Stimulated activated memory B cell treated with anti-CD40 and anti-IgM and Interleukin-4, amounts not matched to agents 10 μg/mL and 1 μg/mL and 100 μg/mL, for 72 hours (primary cell): Measurements from ENCODE around the gene SPRED2.

Experiments
- ATAC-seq: fragments of 150-1000 bp; cut with Tn5 transposase; 2 replicates; pipeline ENCODE4 v1.10.0; 2021
- H3K27ac Mint-ChIP-seq: one replicate; pipeline ENCODE4 v1.8.0; 2022; ENCODE audit warnings: mild to moderate bottlenecking, mixed read lengths
- H3K27me3 Mint-ChIP-seq: one replicate; pipeline ENCODE4 v1.8.0; 2022; ENCODE audit warnings: mixed read lengths
- H3K36me3 Mint-ChIP-seq: one replicate; pipeline ENCODE4 v1.8.0; 2022; ENCODE audit warnings: mixed read lengths
- H3K4me1 Mint-ChIP-seq: one replicate; pipeline ENCODE4 v1.8.0; 2022; ENCODE audit warnings: mixed read lengths
- H3K4me3 Mint-ChIP-seq: one replicate; pipeline ENCODE4 v1.8.0; 2022; ENCODE audit warnings: mild to moderate bottlenecking, moderate library complexity, mixed read lengths
- H3K9me3 Mint-ChIP-seq: one replicate; pipeline ENCODE4 v1.8.0; 2022; ENCODE audit warnings: mixed read lengths

The SPRED2 gene

DNA sequence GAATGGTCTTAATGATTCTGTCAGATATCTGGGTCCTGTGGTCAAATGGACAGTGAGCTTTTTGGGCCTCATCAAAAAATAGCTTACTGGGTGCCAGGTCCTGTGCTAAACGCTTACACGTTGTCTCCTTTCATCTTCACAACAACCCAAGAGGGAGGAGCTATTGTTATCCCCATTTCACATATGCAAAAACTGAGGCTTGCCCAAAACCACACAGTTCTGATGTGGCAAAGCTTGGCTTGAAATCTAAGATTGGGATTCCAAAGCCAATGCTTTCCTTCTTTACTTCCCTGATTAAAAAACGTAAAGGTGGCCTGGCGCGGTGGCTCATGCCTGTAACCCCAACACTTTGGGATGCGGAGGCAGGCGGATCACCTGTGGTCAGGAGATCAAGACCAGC lies 135.4 kb downstream of the SPRED2 start:
- Mint-ChIP-seq H3K27ac (no peak overlapping the region), H3K36me3 (no peaks in the 10 kb centered on the region), H3K9me3 (no peaks in the 10 kb centered on the region), H3K27me3 (peaks cover 71% of the 10 kb centered on the region), H3K4me1 (peaks cover 21% of the 10 kb centered on the region), H3K4me3 (no peak overlapping the region)
- no peak for ATAC-seq

DNA sequence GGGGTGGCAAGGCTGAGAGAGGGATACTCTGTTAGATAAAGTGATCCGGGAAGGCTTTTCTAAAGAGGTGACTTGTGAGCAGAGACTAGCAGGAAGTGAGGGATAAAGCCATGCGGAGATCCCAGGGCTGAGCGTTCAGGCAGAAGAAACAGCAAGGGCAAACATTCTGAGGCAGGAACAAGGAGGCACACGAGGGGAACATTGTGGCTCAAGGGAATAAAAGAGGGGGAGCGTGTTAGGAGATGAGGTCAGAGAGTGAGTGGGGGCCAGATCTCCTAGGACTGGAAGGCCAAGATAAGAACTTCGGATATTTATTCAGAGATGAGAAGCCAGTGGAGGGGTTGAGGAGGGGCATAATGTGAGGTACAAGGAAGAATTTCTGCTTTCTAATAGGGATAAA lies 137.7 kb downstream of the SPRED2 start:
- no peaks in the 10 kb centered on the region for H3K9me3 Mint-ChIP-seq

DNA sequence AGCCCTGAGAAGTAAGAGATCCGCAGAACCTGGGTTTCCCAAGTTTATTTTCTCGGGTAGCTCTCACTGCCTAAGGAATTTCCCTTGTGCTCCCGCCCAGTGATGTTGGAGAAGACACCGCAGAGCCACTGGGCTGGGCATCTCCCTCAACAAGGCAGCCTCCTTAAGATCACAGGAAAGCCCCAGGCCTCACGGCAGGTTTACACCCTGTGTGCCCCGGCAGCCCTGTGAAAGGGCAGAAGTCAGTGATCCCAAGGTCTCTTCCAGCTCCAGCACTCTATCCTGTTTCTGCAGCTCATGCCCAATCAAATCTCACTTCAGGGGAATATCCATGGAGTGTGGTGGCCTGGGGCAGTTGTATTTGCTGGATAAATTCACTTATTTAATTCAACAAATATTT lies 138.3 kb downstream of the SPRED2 start:
- no peak overlapping the region for H3K27ac Mint-ChIP-seq
- H3K27me3 Mint-ChIP-seq = peaks cover 44% of the 10 kb centered on the region
- no peak for ATAC-seq
- H3K4me3 Mint-ChIP-seq = no peak overlapping the region
- peaks cover 4% of the 10 kb centered on the region for H3K4me1 Mint-ChIP-seq
- H3K9me3 Mint-ChIP-seq = no peaks in the 10 kb centered on the region
- no peaks in the 10 kb centered on the region for H3K36me3 Mint-ChIP-seq

More for the DNA sequence above, 137.7 kb downstream of the SPRED2 start:
- no peak overlapping the region for H3K27ac Mint-ChIP-seq
- peaks cover 49% of the 10 kb centered on the region for H3K27me3 Mint-ChIP-seq
- H3K4me1 Mint-ChIP-seq = peaks cover 4% of the 10 kb centered on the region
- ATAC-seq = no peak
- H3K4me3 Mint-ChIP-seq = no peak overlapping the region
- no peaks in the 10 kb centered on the region for H3K36me3 Mint-ChIP-seq

DNA sequence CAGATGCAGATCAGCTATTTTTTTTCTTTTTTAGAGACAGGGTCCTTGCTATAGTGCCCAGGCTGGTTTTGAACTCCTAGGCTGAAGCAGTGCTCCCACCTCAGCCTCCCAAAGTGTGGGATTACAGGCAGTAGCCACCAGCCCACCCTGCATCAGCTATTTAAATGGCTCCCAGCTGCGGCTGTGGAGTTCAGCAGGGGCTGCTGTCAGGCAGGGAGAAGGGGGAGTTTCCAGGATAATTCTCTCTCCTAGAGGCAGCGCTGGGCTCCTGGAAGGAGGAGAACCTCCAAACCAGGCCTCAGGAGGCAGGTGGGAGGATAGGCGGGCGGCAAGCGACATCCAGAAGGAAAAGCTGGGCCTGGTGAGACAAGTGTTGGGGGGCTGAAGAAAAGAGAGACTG lies 139.0 kb downstream of the SPRED2 start:
- H3K4me3 Mint-ChIP-seq = no peak overlapping the region
- no peaks in the 10 kb centered on the region for H3K36me3 Mint-ChIP-seq
- no peak for ATAC-seq
- peaks cover 4% of the 10 kb centered on the region for H3K4me1 Mint-ChIP-seq
- H3K27me3 Mint-ChIP-seq = peaks cover 42% of the 10 kb centered on the region
- H3K27ac Mint-ChIP-seq = no peak overlapping the region
- no peaks in the 10 kb centered on the region for H3K9me3 Mint-ChIP-seq

DNA sequence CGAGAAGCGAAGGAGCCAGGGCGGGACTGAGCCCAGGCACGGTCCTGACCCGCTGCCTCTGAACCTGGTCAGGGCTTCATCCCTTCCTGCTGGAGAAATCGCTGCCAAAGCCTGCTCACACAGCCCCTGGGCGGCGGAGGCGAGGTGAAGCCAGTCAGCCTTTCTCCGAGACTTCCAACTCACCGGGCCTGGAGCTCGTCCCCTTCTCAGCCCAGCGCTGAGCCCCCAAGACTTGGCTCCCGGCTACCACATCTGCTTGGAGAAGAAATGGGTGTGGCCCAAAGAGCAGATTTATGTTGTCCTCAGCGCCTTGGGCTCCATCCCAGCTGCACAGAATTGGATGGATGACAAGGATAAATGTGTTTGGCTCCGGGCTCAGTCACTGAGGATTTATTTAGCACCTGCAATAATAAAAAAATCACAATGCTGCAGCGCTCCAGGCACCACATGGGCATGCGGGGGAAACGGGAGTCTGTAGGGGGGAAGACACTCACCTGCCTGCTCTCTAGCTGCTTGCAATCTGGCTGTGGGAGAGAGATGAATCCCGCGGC lies 139.9 kb downstream of the SPRED2 start:
- Mint-ChIP-seq H3K9me3 (no peaks in the 10 kb centered on the region), H3K4me3 (no peak overlapping the region), H3K36me3 (no peaks in the 10 kb centered on the region), H3K4me1 (peaks cover 4% of the 10 kb centered on the region), H3K27me3 (peaks cover 42% of the 10 kb centered on the region), H3K27ac (no peak overlapping the region)
- ATAC-seq = no peak

DNA sequence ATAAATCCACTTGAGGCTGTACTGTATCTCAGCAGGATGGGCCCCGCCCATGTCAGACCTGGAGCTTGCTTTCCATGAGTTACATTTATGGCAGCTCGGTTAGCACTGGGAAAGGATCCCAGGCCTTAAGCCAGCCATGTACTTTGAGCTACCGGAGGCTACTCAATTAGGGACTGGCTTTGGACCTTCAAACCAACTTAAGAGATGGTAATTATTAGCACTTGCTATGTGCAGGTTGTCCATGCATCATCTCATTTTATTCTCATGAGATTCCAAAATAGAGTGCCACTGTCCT lies 140.3 kb downstream of the SPRED2 start:
- no peak overlapping the region for H3K4me3 Mint-ChIP-seq
- no peak for ATAC-seq
- peaks cover 38% of the 10 kb centered on the region for H3K27me3 Mint-ChIP-seq
- H3K27ac Mint-ChIP-seq = no peak overlapping the region
- no peaks in the 10 kb centered on the region for H3K36me3 Mint-ChIP-seq
- H3K9me3 Mint-ChIP-seq = no peaks in the 10 kb centered on the region
- H3K4me1 Mint-ChIP-seq = peaks cover 3% of the 10 kb centered on the region

DNA sequence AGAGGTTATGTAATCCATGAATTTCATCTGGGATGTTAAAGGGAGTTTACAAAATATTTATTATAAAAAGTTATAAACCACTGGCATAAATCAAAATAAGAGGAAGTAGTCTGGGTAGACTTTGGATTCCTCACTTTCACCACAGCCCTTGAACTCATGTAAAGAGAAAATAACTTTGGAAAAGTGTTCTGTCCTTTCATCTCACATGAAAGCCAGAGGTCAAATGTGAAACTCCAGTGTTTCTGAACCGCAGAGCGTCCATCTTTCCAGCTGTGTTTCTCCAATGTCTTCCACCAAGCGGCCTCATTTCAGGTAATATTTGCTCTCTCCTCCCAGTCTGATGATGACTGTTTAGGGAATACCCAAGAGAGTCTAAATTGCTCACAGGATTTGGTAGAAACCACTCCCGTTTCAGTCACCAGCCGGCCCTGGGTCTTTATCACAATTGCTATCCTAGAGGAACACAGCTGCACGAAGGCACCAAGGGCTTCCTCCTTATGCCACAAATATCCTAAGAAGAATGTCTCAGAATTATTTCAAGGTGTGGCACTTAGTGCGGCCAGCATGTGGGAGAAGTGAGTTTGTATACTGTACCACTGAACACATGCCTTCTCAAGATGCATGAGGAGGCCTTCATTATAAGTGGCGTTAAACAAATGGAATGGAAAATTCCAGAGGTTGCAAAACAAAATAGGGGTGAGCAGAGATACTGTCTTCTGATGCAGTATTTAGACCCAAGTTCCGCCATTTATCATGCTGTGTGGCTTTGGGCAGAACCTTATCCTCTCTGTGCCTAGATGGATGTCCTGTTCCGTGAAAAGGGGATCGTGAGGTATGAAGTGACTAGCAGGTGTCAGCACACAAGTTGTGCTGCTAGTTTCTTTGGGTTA lies 140.9 kb downstream of the SPRED2 start:
- Mint-ChIP-seq H3K27me3 (peaks cover 32% of the 10 kb centered on the region), H3K4me1 (no peaks in the 10 kb centered on the region), H3K4me3 (no peak overlapping the region), H3K27ac (no peak overlapping the region), H3K9me3 (no peaks in the 10 kb centered on the region), H3K36me3 (no peaks in the 10 kb centered on the region)
- ATAC-seq = no peak

DNA sequence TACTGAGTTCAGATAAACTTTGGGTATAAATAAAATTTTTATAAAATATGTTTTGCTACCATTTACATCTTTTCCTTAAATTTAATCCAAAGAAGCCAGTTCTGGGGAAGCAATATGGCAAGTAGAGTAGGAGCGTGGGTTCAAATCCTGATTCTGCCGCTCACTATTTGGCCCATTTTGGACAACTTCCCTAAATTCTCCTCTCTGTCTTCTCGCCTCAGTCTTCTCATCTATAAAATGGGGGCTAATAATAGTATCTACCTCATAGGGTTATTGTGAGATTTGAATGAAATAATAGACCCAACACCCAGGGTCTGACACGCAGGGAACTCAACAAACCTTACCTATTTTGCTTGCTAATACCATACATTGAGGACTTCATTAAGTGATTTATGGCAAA lies 145.0 kb downstream of the SPRED2 start:
- Mint-ChIP-seq H3K9me3 (no peaks in the 10 kb centered on the region), H3K27ac (no peak overlapping the region), H3K36me3 (no peaks in the 10 kb centered on the region), H3K4me3 (no peak overlapping the region), H3K4me1 (no peaks in the 10 kb centered on the region), H3K27me3 (no peaks in the 10 kb centered on the region)
- ATAC-seq = no peak

DNA sequence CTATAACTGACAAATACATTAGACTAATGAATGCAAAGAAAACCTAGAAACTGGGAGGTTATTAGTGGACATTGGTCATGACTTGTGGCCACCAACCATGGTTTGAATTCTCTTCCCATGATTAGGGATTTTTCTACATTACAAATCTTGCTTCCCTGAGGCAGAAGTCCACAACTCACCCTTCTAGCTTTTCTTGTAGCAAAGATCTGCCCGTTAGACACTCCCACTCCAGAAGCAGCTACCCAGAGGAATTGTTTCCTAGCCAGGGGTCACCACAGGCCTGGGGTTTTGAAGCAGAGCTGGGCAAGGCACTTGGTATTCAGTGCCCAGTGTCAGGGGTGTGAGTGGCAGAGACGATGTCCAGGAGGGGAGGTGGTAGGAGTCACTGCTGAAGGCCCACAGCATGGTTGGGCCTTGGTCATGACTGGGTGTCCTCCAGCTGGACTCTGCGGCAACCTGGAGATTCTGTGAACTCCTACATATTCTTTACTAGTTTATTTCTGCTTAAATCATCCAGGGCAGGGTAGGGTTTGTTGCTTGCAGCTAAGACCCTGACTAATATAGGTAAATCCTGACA lies 149.8 kb downstream of the SPRED2 start:
- Mint-ChIP-seq H3K4me3 (no peak overlapping the region), H3K36me3 (no peaks in the 10 kb centered on the region), H3K27me3 (no peaks in the 10 kb centered on the region), H3K9me3 (no peaks in the 10 kb centered on the region), H3K27ac (no peak overlapping the region), H3K4me1 (peaks cover 20% of the 10 kb centered on the region)
- ATAC-seq = no peak

DNA sequence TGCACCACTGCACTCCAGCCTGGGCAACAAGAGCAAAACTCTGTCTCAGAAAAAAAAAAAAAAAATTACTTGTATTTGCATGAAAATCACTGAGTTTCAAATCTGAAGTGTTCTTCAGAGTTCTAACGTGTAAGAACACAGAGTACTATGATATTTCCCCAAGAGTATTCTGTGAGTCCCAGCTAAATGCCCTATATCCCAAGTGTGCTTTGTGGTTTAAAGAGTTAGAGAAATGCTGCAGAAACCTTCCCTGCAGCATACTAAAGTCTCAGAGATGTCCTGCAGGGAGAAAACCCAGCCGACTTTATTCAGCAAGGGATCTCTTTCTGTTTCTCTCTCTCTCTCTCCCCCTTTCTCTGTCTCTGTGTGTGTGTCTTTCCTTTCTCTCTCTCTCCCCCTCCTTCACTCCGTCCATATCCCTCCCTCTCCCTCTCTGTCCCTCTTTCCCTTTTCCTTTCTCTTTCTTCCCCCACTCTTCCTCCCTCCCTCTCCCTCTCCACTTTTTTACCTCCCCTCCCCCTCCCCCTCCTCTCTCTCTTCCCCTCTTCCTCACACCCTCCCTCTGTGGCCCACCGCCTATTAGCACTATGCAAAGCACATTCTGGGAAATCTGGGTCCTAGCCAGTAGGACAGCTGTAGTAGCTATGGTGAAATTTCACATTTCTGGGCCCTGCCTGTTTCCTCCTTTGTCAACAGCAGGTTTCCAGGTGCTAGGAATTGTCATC lies 150.6 kb downstream of the SPRED2 start:
- H3K9me3 Mint-ChIP-seq = no peaks in the 10 kb centered on the region
- no peak overlapping the region for H3K27ac Mint-ChIP-seq
- H3K4me1 Mint-ChIP-seq = peaks cover 20% of the 10 kb centered on the region
- H3K4me3 Mint-ChIP-seq = no peak overlapping the region
- H3K36me3 Mint-ChIP-seq = no peaks in the 10 kb centered on the region
- no peak for ATAC-seq
- H3K27me3 Mint-ChIP-seq = no peaks in the 10 kb centered on the region

DNA sequence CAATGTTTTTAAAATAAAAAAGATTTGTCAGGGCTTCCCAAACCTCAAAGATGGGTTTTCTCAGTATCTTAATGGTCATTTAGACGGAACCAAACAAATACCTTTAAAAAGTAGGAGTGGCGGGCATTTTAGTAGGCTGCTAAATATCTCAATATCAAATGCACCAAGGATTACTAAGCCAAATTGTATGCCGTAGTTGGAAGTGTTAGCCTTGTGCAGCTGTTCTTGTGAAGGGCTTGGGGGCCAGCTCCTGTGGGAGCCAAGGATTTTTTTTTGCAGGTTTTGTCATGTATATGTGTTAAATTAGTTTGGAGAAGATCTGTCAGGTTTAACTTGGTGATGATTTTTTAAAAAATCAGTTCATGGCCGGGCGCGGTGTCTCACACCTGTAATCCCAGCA lies 152.6 kb downstream of the SPRED2 start:
- Mint-ChIP-seq H3K27ac (no peak overlapping the region), H3K36me3 (no peaks in the 10 kb centered on the region), H3K9me3 (no peaks in the 10 kb centered on the region), H3K4me3 (no peak overlapping the region), H3K4me1 (peaks cover 20% of the 10 kb centered on the region), H3K27me3 (no peaks in the 10 kb centered on the region)
- ATAC-seq = no peak

DNA sequence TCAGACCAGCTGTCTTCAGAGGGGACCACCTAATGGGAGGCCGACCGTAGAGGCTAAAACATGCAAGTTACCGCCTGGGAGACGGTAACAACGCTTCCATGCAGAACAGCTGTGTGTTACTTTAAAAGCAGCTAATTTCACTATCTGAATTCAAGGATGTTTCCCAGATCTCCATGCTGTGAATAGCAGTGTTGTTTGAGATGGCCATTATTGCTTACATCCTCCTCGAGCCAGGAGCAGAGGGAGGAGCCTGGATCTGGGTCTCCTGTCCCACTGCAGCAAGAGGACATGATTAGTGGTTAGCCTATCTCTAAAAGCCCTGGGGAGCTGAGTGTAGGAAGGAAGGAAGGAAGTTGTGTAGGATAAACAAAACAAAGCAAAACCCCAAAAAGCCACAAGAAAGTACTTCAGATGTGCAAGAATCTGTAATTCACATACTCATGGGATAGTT lies 153.8 kb downstream of the SPRED2 start:
- Mint-ChIP-seq H3K4me1 (peaks cover 20% of the 10 kb centered on the region), H3K27me3 (no peaks in the 10 kb centered on the region), H3K9me3 (no peaks in the 10 kb centered on the region), H3K36me3 (no peaks in the 10 kb centered on the region), H3K27ac (no peak overlapping the region), H3K4me3 (no peak overlapping the region)
- ATAC-seq = peak; percentile 27

DNA sequence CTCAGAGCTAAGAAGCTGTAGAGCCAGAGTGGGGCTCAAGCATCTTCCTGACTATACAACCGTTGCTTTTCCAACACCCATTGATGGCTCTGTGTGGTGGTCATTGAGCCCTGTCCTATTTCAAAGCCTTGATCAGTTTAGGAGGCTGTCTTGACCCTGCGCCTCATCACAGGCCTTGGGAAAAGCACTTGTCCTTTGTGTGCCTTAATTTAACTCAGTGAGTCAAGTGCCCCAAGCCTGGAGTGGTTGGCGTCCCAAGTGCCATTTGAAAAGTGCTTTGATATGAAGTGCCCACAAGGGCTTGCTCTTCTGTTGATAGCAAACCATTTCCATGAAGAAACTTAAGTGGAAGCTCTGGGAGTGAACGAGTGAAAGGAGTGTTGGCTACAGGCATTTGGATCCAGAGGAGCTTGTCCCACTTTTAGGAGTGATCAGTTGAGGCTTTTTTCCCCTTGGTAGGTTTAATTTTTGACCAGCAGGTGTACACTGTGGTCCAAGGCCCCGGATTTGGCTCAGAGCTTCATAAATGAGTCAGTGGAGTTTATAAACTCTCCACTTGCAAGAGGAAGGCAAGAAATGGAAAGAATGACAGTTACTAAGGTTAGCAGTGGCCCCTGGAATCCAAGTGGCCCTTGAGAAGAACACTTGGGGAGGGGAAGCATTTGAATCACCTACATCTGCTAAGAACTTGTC lies 154.5 kb downstream of the SPRED2 start:
- peak; percentile 34 for ATAC-seq
- Mint-ChIP-seq H3K36me3 (peaks cover 1% of the 10 kb centered on the region), H3K4me1 (peaks cover 20% of the 10 kb centered on the region), H3K27ac (no peak overlapping the region), H3K27me3 (no peaks in the 10 kb centered on the region), H3K9me3 (no peaks in the 10 kb centered on the region), H3K4me3 (no peak overlapping the region)

DNA sequence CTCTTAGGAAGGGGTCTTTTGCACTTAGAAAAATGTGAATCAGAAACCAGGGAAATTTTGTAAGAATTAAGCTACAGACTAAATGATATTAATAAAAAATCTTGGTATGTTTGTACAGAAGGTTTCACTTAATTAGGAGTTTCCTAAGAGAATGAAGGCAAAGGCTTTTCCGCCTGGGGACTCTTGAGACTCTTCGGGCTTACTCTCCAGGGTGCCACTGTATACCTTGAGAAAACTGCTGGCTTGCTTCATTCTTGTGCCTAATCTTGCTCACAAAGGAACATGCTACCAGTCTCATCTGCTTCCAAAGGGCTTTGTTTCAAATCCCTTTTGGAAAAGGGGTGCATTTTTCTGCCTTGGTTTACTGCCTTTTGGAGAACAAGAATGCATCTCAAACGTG lies 155.3 kb downstream of the SPRED2 start:
- no peaks in the 10 kb centered on the region for H3K9me3 Mint-ChIP-seq
- H3K4me1 Mint-ChIP-seq = peaks cover 20% of the 10 kb centered on the region
- H3K27ac Mint-ChIP-seq = no peak overlapping the region
- H3K4me3 Mint-ChIP-seq = no peak overlapping the region
- H3K36me3 Mint-ChIP-seq = peaks cover 9% of the 10 kb centered on the region
- H3K27me3 Mint-ChIP-seq = no peaks in the 10 kb centered on the region
- ATAC-seq = no peak

DNA sequence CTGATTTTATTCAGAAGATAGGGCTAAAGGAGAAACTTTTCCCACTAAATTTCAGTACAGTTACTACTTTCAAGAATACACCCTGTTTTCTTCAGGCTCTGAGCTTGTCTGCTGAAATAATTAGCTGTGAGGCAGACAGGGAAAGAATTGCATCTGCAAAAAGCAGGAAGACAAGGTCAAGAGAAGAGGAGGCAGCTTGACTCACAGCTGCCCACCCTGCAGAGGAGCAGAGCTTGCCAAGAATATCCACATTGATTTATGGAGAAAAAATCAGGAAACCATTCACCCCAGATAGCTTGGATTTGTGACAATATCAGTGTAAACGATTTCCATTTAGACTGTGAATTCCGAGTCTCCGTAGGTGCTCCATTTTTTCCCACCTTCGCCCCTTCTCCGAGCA lies 155.8 kb downstream of the SPRED2 start:
- Mint-ChIP-seq H3K36me3 (peaks cover 11% of the 10 kb centered on the region), H3K4me3 (no peak overlapping the region), H3K27me3 (no peaks in the 10 kb centered on the region), H3K9me3 (no peaks in the 10 kb centered on the region), H3K27ac (no peak overlapping the region), H3K4me1 (peaks cover 15% of the 10 kb centered on the region)
- ATAC-seq = no peak
